NCI-H82 treated with DMSO at 0.1 percent for 48 hours (cell line): ENCODE results near the gene TRIM63.
A peak's percentile ranks its signal among the peaks of the same experiment; 100 is the strongest.

Source experiments
- DNase-seq: peaks from one replicate; lab custom pipeline; 2025; ENCODE audit not compliant: unreplicated experiment; lab: John Stamatoyannopoulos, UW

Gene TRIM63

GRCh38 chr1:26089125-26089524 lies 21.7 kb upstream of the TRIM63 start:
- no peak for DNase-seq

DNA sequence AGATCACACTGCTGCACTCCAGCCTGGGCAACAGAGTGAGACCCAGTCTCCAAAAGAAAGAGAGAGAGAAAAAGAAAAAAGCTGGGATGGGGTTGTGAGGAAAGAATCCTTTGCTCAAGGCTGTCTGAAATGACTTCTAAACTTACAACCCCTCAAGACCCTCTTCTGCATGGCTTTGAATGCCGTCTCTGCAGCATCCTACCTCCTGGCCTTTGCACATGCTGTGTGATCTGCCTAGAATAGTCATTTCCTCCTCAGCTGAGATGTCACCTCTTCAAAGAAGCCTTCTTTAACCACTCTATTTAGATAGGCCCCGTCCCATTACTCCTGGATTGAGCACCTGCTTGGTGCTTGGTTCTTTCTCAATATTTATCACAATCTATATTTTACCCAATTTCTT lies 17.4 kb upstream of the TRIM63 start:
- no peak for DNase-seq

- no peak for DNase-seq
Observed at GRCh38 chr1:26084091-26084561, 16.7 kb upstream of the TRIM63 start.

GRCh38 chr1:26083208-26083607 lies 15.8 kb upstream of the TRIM63 start:
- DNase-seq = no peak

- DNase-seq = no peak
Observed at GRCh38 chr1:26082020-26082350, 14.6 kb upstream of the TRIM63 start.

GRCh38 chr1:26081267-26082019 lies 14.0 kb upstream of the TRIM63 start:
- no peak for DNase-seq

GRCh38 chr1:26079960-26080814 lies 12.8 kb upstream of the TRIM63 start:
- no peak for DNase-seq

DNA sequence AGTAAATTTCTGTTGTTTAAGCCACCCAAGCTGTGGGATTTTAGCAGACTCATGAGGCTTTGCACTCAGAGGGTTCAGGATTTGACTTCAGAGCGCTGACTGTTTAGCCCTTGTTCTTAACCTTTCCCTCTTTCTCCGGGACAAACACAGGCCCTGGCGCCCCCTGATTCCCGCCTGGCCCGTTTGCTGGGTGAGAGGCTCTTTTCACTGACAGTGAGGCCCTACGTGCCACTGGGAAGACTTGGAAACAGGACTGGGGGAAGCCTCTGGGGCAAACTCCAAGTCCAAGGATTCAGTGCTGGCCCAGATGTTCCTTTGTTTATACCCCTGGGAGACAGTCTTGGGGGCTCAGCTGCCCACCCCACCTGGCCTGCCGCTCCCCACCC lies 11.7 kb upstream of the TRIM63 start:
- DNase-seq = no peak

DNA sequence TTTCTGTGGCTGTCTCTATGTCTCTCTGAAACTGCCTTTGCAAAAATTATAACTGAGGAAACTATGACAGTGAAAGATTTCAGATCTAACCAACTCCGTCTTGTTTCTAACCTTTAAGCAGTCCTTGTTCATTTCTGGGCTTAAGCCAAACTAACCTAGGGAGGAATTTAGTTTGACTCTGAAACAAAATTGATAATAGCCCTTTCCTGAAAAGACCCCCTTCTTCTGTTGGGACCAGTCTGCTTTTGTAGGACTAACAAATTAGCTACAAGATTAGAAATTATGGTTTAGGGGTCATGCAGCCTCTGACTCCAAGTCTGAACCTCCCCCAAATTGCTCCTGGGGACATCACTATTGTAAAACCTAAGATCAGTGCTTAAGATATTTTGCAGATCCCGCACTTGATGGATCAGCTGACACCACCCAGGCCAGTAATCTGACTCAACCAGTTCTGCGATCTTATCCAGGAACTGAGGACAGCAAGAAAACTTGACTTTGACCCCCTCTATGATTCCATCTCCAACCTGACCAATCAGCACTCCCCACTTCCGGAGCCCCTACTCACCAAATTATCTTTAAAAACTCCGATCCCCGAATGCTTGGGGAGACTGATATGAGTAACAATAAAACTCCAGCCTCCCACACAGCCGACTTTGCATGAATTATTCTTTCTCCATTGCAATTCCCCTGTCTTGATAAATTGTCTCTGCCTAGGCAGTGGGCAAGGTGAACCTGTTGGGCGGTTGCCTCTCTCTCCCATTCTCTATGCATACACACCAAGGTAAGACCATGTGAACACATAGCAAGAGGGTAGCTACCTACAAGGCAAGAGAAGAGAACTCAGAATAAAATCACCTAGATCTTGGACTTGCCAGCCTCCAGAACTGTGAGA lies 11.1 kb upstream of the TRIM63 start:
- no peak for DNase-seq

DNA sequence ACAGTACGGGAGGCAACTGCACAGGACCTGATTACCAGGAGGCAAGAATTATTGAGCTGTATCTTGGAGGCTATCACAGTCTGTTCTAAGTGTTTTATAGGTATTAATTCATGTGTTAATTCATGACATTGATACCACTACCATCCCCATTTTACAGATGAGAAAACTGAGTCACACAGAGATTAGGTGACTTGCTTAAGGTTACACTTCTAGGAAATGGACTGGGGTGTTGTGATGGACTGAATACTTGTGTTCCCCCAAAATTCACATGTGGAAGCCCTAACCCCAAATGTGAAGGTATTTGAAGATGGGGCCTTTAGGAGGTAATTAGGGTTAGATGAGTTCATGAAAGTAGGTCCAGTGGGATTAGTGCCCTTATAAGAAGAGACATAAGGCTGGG lies 10.1 kb upstream of the TRIM63 start:
- no peak for DNase-seq

DNA sequence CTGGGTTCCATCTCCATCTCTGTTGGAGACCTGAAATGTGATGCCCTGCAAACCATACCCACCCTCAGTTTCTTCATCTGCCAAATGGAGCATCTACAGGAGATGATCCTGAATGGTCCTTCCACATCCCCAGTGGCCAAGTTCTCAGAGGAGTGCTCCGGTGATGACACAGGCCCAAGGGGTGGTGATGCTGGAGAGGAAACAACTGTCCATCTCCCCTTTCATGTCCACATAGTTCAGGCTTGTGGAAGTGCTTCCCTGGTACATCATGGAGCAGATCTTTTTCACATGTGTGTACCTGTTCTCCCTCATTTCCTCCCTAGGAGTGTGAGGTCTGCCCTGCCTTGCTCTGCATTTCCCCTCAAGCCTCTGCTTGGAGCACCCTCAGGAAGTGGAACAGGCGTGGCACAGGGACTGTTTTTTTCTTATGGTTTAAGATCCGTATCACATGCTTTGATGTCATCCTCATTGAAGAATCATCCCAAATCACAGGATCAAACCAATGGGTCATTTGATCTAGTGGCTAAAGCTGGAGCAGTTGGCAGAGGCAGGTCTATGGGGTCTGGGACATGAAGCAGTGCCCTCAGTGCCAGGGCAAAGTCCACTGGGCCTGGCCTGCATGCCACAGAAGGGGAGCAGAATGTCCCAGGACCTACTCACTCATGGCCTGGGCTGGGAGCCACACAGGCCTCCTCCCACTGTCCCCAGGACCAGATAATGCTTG lies 8.2 kb upstream of the TRIM63 start:
- no peak for DNase-seq

DNA sequence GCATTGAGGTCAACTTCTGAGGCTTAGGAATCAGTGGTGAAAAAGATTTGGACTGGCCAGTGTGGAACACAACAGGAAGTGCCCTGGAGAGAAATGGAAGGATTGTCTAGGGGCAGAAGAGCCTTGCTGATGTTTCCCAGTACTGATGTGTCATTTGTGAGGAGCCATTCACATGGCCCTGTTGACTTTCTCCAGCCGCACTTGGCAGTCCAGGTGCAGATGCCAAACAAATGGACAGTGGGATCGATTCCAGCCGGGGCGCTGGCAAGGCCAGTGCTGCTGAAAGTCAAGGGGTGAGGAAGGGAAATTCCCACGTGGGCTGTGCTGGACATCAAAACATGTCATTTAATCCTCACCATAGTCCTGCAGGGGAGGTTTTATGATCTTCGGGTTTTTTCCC lies 4.9 kb upstream of the TRIM63 start:
- DNase-seq = no peak

DNA sequence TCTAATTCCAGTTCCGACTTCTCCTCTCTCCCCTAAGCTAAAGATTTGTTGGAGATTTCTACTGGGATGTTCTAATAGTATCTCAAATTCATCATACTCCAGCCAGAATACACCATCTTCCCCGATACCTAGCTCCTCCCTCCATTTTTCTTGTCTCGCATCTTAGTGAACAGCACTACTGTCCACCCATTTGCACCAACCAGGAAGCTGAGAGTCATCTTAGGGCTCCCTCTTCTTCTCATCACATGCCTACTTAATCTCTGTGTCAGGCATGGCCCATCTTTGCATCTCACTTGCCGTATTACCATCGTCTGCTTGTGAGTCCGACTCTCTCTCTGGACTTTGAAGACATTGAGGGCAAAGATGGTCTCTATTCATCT lies 3.5 kb upstream of the TRIM63 start:
- DNase-seq = no peak

DNA sequence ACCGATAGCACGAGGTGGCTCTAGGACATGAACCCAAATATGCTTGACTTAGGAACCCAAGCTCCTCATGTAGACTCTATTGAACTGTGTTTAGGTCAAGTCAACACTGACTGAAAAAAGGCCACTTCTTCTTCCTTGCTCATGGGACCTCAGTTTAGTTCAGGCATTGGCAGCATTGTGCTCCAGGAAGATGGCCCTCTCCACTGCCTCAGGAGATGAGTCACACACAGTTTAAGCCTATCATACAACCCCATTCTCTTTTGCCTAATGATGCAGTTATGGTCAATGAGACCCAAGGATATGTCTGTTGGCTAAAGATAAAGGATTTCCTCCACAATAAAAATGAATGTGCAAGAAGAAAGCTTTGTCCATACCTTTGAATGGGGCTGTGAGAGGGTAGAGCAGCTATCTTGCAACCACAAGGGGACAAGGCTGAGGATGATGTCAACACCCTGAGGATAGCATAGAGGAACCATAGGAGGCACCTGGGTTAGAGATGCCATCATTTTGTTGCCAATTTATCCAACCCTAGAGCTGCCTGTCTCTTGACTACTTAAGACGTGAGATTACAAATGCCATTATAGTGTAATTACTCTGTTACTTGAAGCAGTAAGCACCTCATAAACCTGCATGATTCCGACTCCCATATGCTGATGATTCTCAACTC lies 3.0 kb upstream of the TRIM63 start:
- DNase-seq = peak; percentile 26

GRCh38 chr1:26069941-26070295 lies 2.5 kb upstream of the TRIM63 start:
- DNase-seq = no peak

DNA sequence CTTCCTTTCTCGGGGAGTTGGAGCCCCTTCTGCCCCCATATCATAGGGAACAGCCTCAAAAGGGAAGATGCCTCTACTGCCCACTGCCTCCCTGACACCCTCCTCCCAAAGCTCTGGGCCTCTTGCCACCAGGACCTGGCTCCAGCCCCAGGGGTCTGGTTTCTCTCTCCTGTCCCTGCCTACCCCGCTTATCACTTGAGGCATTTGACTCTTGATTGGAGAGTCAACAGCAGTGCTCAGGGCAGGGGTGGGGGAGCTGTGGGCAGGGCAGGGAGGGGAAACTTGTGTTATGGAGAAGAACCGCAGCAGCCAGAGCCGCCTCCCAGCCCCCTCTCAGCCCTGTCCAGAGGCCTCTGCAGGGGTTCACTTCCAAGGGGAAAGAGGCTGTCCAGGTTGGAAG lies 573 bp downstream of the TRIM63 start:
- no peak for DNase-seq

GRCh38 chr1:26066160-26066559 lies 1.3 kb downstream of the TRIM63 start:
- no peak for DNase-seq

GRCh38 chr1:26064553-26064952 lies 2.9 kb downstream of the TRIM63 start:
- no peak for DNase-seq

DNA sequence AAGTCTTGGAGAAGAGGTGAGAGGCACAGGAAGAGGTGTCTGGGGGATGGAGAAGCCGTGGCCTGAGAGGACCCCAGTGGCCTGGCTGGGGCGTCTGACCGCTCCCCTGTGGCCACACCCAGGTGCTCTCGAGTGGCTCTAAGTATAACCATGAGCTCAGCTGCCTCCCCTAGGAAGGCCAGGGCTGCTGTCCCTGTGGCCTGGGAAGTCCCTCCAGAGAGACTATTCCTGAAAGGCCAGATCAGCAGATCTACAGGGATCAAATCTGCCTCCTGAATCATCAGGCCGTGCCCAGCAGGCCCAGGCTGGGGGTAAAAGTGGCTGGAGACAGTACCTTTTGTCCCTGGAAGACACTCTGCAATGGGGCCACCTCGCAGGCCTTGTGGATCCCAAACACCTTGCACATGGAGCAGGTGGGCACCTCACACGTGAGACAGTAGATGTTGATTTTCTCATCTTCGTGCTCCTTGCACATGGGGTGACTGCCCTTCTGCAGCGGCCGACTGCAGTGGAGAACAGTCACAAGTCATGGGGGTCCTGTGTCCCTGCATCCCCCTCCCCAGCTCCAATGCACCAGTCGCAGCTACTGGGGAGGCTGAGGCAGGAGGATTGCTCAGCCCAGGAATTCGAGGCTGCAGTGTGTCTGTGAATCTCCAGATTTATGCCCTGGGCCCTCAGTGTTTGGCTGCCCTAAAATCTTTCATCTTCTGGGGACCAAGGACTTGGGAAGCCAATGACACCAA lies 6.4 kb downstream of the TRIM63 start:
- no peak for DNase-seq

DNA sequence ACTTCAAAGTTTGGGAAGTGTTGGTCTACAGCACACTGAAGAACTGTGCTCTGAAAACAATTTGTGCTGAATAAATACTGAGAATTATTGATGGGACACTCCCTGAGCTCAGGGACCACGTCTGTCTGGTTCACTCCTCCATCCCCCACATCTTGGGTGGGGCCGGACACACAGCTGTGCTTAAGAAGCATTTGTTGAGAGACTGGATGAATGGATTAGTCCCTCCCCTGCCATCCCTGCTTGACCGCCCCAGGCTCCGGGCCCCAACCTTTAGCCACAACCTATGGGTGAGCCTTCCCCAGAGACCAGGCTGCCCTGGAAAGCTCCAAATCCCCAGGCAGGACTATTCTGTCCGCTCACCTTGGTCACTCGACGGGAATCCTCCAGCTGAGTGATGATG lies 7.5 kb downstream of the TRIM63 start:
- peak; percentile 6 for DNase-seq
